Tibial nerve (tissue), 4 donors: ENCODE measurements around the gene ARHGAP33.

ENCODE experiments used
- CTCF ChIP-seq, 5 experiments: fragments of 200-600 bp in 3 of 5; fragments of 450-650 bp in 2 of 5; sonication (generic) in 3 of 5; IDR thresholded peaks; one replicate each; pipeline ENCODE4 v1.5.1; 2016 to 2019; ENCODE audit warnings: antibody characterized with exemption in 5 of 5, mild to moderate bottlenecking in 3 of 5, moderate library complexity in 2 of 5
- EP300 ChIP-seq, 2 donors: sonication (generic); formaldehyde crosslinking; IDR thresholded peaks; one replicate each; pipeline ENCODE4 v1.6.1; 2017; ENCODE audit warnings: antibody characterized with exemption in 2 of 2, mild to moderate bottlenecking in 1 of 2
- POLR2A ChIP-seq, 2 donors: fragments of 450-650 bp; IDR thresholded peaks; one replicate each; pipeline ENCODE4 v1.6.1; 2017; ENCODE audit warnings: antibody characterized with exemption in 2 of 2, mild to moderate bottlenecking in 2 of 2, moderate library complexity in 2 of 2

- no peak for TF ChIP-seq CTCF (IDR thresholded peaks at IDR 0.05)
- TF ChIP-seq EP300 (IDR thresholded peaks at IDR 0.05), result no peak
- TF ChIP-seq POLR2A (IDR thresholded peaks at IDR 0.05), result no peak
Measured at GRCh38 chr19:35796645-35797542, 21.5 kb downstream of the ARHGAP33 start.
